ENCODE results near the gene DHRS12. TPM values are rescaled to one million over a fixed set of nuclear protein-coding genes. Genes with fewer than 3 reads are reported as not detected.

The DHRS12 gene
- total and polyA plus RNA-seq, 2 donors from 2014 or later = 20.4 to 36.1 TPM

DNA sequence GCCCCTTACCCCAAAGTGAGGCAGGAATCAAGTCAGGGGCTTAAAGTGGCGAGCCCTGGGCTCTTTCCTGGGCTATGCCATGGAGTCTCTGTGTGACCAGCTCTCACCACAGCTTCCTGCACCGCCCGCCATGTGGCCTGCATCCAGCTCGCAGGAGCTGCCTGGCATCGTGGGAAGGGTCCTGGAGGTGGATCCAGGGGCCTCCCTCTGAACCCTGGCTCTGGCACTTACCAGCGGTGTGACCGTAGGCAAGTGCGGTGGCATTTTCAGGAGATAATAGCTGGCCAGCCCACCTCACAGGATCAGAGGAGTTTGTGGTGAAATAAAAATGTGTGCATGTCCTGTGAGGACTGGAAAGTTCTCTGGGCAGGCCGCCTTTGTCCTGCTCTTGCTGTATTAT lies 26.0 kb downstream of the DHRS12 start:
- TF ChIP-seq, protein P1, sequence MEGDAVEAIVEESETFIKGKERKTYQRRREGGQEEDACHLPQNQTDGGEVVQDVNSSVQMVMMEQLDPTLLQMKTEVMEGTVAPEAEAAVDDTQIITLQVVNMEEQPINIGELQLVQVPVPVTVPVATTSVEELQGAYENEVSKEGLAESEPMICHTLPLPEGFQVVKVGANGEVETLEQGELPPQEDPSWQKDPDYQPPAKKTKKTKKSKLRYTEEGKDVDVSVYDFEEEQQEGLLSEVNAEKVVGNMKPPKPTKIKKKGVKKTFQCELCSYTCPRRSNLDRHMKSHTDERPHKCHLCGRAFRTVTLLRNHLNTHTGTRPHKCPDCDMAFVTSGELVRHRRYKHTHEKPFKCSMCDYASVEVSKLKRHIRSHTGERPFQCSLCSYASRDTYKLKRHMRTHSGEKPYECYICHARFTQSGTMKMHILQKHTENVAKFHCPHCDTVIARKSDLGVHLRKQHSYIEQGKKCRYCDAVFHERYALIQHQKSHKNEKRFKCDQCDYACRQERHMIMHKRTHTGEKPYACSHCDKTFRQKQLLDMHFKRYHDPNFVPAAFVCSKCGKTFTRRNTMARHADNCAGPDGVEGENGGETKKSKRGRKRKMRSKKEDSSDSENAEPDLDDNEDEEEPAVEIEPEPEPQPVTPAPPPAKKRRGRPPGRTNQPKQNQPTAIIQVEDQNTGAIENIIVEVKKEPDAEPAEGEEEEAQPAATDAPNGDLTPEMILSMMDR (IDR thresholded peaks at IDR 0.05; ENCODE audit: borderline replicate concordance, extremely low read depth, insufficient read depth) = no peak
- Histone ChIP-seq H3K27ac (ENCODE audit: low read depth in 2 of 2, low read length in 2 of 2) (no peak overlapping the region), H3K4me3 (ENCODE audit: low read length in 3 of 3) (no peak overlapping the region), H3K9ac (ENCODE audit: low read length in 3 of 3) (no peak overlapping the region), H3K9me3 (ENCODE audit: control insufficient read depth in 2 of 3, insufficient read depth in 1 of 3, low read length in 3 of 3) (no peaks in the 10 kb centered on the region), H3K36me3 (ENCODE audit: control insufficient read depth in 2 of 3, insufficient read depth in 3 of 3, low read length in 3 of 3) (no peaks in the 10 kb centered on the region), H3K27me3 (ENCODE audit: control insufficient read depth, insufficient read depth, low read length) (no peaks in the 10 kb centered on the region), H3K4me1 (ENCODE audit: control insufficient read depth in 2 of 3, insufficient read depth in 2 of 3, low read depth in 1 of 3, low read length in 3 of 3) (no peaks in the 10 kb centered on the region)
- intact Hi-C loops (cut with DNase I) = no loop called here
- DNase-seq (no peak), FAIRE-seq (no peak)

DNA sequence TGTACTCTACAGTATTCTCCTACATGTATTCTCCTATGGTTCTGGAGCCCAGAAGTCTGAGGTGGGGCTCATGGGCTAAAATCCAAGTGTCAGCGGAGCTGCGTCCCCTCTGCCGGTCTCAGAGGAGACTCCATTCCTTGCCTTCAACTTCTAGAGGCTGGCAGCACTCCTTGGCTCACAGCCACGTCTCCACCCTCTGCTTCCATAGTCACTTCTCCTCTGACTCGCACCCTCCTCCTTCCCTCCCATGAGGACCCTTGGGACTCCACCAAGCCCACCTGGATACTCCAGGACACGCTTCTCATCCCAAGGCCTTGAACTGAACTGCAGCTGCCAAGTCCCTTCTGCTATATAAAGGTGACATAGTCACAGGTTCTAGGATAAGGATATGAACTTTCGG lies 27.8 kb downstream of the DHRS12 start:
- H3K4me1 ChIP-seq (ENCODE audit: control insufficient read depth in 2 of 3, insufficient read depth in 2 of 3, low read depth in 1 of 3, low read length in 3 of 3) = peaks cover 0 to 3% (median 1%) of the 10 kb centered on the region in 3 donors
- H3K27ac ChIP-seq (ENCODE audit: low read depth in 2 of 2, low read length in 2 of 2) = no peak overlapping the region
- FAIRE-seq = no peak
- intact Hi-C loops (cut with DNase I) = no loop called here
- H3K9me3 ChIP-seq (ENCODE audit: control insufficient read depth in 2 of 3, insufficient read depth in 1 of 3, low read length in 3 of 3) = no peaks in the 10 kb centered on the region
- no peak overlapping the region for H3K4me3 ChIP-seq (ENCODE audit: low read length in 3 of 3)
- no peak for DNase-seq
- H3K9ac ChIP-seq (ENCODE audit: low read length in 3 of 3) = no peak overlapping the region
- peaks cover 0 to 3% (median 0%) of the 10 kb centered on the region in 3 donors for H3K36me3 ChIP-seq (ENCODE audit: control insufficient read depth in 2 of 3, insufficient read depth in 3 of 3, low read length in 3 of 3)
- H3K27me3 ChIP-seq (ENCODE audit: control insufficient read depth, insufficient read depth, low read length) = no peaks in the 10 kb centered on the region
- TF ChIP-seq, protein P1 (IDR thresholded peaks at IDR 0.05; ENCODE audit: borderline replicate concordance, extremely low read depth, insufficient read depth) = no peak

DNA sequence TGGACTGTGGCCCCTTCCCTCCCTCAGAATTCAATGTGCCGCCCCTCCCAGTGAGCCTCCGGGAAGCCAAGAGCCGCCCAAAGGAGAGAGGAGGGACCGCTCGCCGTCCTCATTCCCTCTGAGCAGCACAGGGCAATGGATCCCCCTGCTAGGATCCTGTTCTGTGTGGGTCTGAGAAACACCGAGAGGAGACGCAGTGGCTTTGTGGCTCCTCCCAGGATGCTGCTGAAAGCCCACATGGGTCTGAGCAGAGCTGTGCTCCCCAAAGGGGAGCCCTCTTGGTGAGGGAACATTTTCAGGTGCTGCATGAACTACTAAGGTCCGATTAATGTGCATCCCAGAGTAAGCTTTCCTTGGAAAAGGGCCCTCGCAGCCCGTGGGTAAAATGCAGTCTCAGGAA lies 30.4 kb downstream of the DHRS12 start:
- H3K36me3 ChIP-seq (ENCODE audit: control insufficient read depth in 2 of 3, insufficient read depth in 3 of 3, low read length in 3 of 3) = peaks cover 0 to 3% (median 2%) of the 10 kb centered on the region in 3 donors
- TF ChIP-seq, protein P1 (IDR thresholded peaks at IDR 0.05; ENCODE audit: borderline replicate concordance, extremely low read depth, insufficient read depth) = no peak
- no peak for DNase-seq
- FAIRE-seq = no peak
- H3K4me3 ChIP-seq (ENCODE audit: low read length in 3 of 3) = no peak overlapping the region
- no peak overlapping the region for H3K27ac ChIP-seq (ENCODE audit: low read depth in 2 of 2, low read length in 2 of 2)
- intact Hi-C loops (cut with DNase I) = no loop called here
- no peak overlapping the region for H3K9ac ChIP-seq (ENCODE audit: low read length in 3 of 3)
- peaks cover 0 to 15% (median 4%) of the 10 kb centered on the region in 3 donors for H3K4me1 ChIP-seq (ENCODE audit: control insufficient read depth in 2 of 3, insufficient read depth in 2 of 3, low read depth in 1 of 3, low read length in 3 of 3)
- H3K27me3 ChIP-seq (ENCODE audit: control insufficient read depth, insufficient read depth, low read length) = no peaks in the 10 kb centered on the region
- no peaks in the 10 kb centered on the region for H3K9me3 ChIP-seq (ENCODE audit: control insufficient read depth in 2 of 3, insufficient read depth in 1 of 3, low read length in 3 of 3)

DNA sequence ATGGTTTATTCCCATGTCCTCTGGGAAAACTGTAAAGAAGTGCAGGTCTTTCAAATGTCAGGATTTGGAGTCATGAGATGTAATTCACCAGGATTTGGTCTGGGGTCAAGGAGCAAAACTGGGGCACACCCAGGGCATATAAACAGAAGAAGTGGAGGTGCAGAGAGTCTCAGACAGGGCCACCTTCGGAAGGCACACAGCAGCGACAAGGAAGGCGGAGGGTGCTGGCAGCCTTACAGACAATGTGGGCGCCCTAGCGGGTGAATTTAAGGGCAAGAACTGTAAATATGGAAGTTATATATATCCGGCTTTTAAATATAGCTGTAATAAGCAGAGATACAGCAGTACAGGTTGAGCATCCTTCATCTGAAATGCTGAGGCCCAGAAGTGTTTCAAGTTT lies 31.2 kb downstream of the DHRS12 start:
- Histone ChIP-seq H3K4me1 (ENCODE audit: control insufficient read depth in 2 of 3, insufficient read depth in 2 of 3, low read depth in 1 of 3, low read length in 3 of 3) (peaks cover 0 to 15% (median 4%) of the 10 kb centered on the region in 3 donors), H3K27ac (ENCODE audit: low read depth in 2 of 2, low read length in 2 of 2) (no peak overlapping the region), H3K27me3 (ENCODE audit: control insufficient read depth, insufficient read depth, low read length) (no peaks in the 10 kb centered on the region), H3K9me3 (ENCODE audit: control insufficient read depth in 2 of 3, insufficient read depth in 1 of 3, low read length in 3 of 3) (no peaks in the 10 kb centered on the region), H3K4me3 (ENCODE audit: low read length in 3 of 3) (no peak overlapping the region), H3K36me3 (ENCODE audit: control insufficient read depth in 2 of 3, insufficient read depth in 3 of 3, low read length in 3 of 3) (peaks cover 0 to 6% (median 3%) of the 10 kb centered on the region in 3 donors), H3K9ac (ENCODE audit: low read length in 3 of 3) (no peak overlapping the region)
- intact Hi-C loops (cut with DNase I) = no loop called here
- TF ChIP-seq, protein P1 (IDR thresholded peaks at IDR 0.05; ENCODE audit: borderline replicate concordance, extremely low read depth, insufficient read depth) = no peak
- no peak for DNase-seq
- FAIRE-seq = no peak

Measured in kidney (tissue), 14 donors.